SU-DHL-6 (cell line): ENCODE results near the gene HIPK3.

Experiments used
- CTCF ChIP-seq: fragments of 200-600 bp; sonication (generic); IDR thresholded peaks from one replicate; pipeline ENCODE4 v1.5.1; 2017; ENCODE audit warnings: antibody characterized with exemption, mild to moderate bottlenecking, low read length, moderate library complexity; ENCODE audit not compliant: insufficient read depth, poor library complexity, severe bottlenecking
- EZH2phosphoT487 ChIP-seq: fragments of 200-600 bp; sonication (generic), shearing (Covaris generic); conservative IDR thresholded peaks from 2 replicates; pipeline ENCODE4 v1.6.1; 2018; ENCODE audit warnings: mild to moderate bottlenecking, antibody characterized with exemption, low read length, moderate library complexity, mixed read lengths

GRCh38 chr11:33389635-33390034, 132.5 kb downstream of the HIPK3 start:
- TF ChIP-seq CTCF: no peak
- TF ChIP-seq EZH2phosphoT487: no peak
